ENCODE results near the gene CERS6. TPM values are rescaled to one million over a fixed set of nuclear protein-coding genes. Genes with fewer than 3 reads are reported as not detected.
A peak's percentile ranks its signal among the peaks of the same experiment; 100 is the strongest.

CERS6 gene
- total and polyA plus RNA-seq, 12 donors = 5.0 to 110 (median 29.6) TPM

DNA sequence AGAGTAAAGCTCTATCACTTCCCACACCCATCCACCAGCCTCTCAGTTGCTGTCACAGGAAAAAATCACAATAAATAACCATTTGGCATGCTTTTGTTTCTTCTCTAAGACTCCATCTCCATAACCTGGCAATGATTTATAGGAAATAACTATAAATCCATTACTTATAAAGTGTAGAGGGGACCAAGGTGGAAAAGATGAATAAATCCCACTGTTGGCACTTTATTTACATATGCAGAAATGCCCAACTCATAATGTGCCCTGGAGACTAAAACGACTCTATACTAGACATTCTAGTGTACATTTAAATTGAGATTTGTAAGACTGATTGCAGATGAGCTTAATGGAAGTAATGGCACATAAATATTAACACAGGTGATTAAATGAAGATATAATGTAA lies 338.9 kb downstream of the CERS6 start:
- H3K27me3 ChIP-seq = no peaks in the 10 kb centered on the region
- DNase-seq = no peak

DNA sequence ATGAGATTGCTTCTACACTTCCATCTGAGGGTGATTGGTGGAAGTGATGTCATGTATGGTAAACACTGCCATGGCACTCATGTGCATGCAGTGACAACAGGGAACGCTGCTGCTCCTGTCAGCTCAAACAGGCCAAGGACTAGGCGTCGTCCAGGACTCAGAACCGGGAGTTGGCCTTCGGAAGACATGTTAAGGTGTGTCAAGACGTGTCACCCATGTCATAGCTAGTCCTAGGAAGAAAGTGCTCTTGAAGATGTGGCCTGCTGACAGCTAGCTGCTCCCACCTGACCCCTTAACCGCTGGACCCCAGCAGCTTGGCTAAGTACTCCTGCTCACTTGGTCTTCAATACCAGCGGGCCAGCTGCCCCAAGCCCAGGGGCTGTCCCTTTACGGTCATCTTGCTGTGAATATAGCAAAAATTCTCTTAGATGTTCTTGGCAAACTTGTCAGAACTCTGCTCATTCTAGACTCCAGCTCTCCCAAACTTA lies 340.1 kb downstream of the CERS6 start:
- Histone ChIP-seq H3K27me3 (no peaks in the 10 kb centered on the region), H3K4me3 (no peak overlapping the region), H3K4me1 (replicated peaks in 1 of 2) (no peaks in the 10 kb centered on the region), H3K36me3 (replicated peaks in 1 of 2) (no peaks in the 10 kb centered on the region), H3K9me3 (replicated peaks in 1 of 3) (no peaks in the 10 kb centered on the region), H3K27ac (peak overlapping the region in 2 of 5 donors; percentile 47 to 87)
- TF ChIP-seq CTCF (IDR thresholded peaks at IDR 0.05) (no peak), POLR2A (IDR thresholded peaks at IDR 0.05) (no peak)
- 52 to 83% (median 72%) methylated on average over 6 to 9 of the region's 9 CpGs for WGBS, 4 donors
- intact Hi-C loops (cut with DNase I) = no loop called here
- DNase-seq = no peak

More for the DNA sequence above, 338.9 kb downstream of the CERS6 start:
- TF ChIP-seq POLR2A (IDR thresholded peaks at IDR 0.05) = no peak
- no peak for TF ChIP-seq CTCF (IDR thresholded peaks at IDR 0.05)
- H3K9me3 ChIP-seq (replicated peaks in 1 of 3) = no peaks in the 10 kb centered on the region
- H3K4me3 ChIP-seq = no peak overlapping the region
- no peaks in the 10 kb centered on the region for H3K4me1 ChIP-seq (replicated peaks in 1 of 2)
- intact Hi-C loops (cut with DNase I) = no loop called here
- whole genome bisulfite sequencing, 4 donors = 69 to 79% (median 75%) methylated on average over 1 of the region's 1 CpG
- no peaks in the 10 kb centered on the region for H3K36me3 ChIP-seq (replicated peaks in 1 of 2)
- H3K27ac ChIP-seq = no peak overlapping the region

DNA sequence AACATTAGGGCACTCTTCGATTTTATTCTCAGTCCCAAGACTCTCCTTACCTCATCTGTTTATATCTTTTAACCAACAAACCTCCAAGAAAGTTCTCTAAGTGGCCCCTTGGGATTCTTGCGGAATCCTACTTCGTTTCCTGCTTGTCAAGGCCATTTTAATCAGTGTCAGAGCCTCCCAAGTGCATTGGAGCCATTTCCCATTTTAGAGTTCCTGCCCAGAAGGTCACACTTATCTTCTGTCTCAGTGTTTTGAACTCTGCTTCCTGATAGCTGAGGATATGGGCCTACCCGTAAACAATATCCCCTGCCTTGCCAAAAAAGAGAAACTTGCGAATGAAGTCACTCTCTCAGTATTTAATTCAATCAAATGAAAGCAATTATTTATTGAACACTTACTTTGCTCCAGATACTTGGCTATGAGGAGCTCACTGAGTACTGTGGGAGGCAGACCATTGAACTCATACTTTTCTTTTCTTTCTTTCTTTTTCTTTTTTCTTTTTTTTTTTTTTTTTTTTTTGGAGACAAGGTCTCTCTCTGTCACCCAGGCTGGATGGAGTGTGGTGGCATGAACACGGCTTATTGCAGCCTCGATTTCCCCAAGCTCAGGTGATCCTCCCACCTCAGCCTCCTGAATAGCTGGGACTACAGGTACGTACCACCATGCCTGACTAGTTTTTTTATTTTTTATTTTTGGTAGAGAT lies 340.7 kb downstream of the CERS6 start:
- no peak for TF ChIP-seq CTCF (IDR thresholded peaks at IDR 0.05)
- 40 to 52% (median 42%) methylated on average over 8 of the region's 8 CpGs for WGBS, 4 donors
- peak overlapping the region in 2 of 5 donors; percentile 47 to 87 for H3K27ac ChIP-seq

DNA sequence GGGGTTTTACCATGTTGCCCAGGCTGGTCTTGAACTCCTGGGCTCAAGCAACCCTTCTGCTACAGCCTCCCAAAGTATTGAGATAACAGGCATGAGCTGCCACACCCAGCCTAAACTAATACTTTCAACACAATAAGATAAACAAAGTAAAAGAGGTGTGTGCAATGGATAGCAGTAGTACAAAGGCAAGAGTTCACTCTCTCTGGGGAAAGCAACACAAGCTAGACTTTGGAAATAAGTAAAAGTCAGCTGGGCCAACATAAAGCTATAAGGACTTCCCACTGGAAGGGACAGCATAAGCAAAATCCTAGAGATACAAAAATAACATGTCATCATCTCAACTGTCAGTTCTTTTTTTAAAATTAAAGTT lies 341.2 kb downstream of the CERS6 start:
- no peaks in the 10 kb centered on the region for H3K36me3 ChIP-seq (replicated peaks in 1 of 2)
- H3K27me3 ChIP-seq = no peaks in the 10 kb centered on the region
- H3K4me3 ChIP-seq = no peak overlapping the region
- TF ChIP-seq POLR2A (IDR thresholded peaks at IDR 0.05) (no peak), CTCF (IDR thresholded peaks at IDR 0.05) (no peak)
- H3K9me3 ChIP-seq (replicated peaks in 1 of 3) = no peaks in the 10 kb centered on the region
- intact Hi-C loops (cut with DNase I) = no loop called here
- no peak for DNase-seq
- H3K4me1 ChIP-seq (replicated peaks in 1 of 2) = no peaks in the 10 kb centered on the region
- H3K27ac ChIP-seq = peak overlapping the region in 1 of 5 donors; percentile 36

More for the DNA sequence above, 340.7 kb downstream of the CERS6 start:
- H3K36me3 ChIP-seq (replicated peaks in 1 of 2) = no peaks in the 10 kb centered on the region
- H3K4me3 ChIP-seq = no peak overlapping the region
- no peaks in the 10 kb centered on the region for H3K4me1 ChIP-seq (replicated peaks in 1 of 2)
- H3K27me3 ChIP-seq = no peaks in the 10 kb centered on the region
- DNase-seq = peak in 4 of 7 donors; percentile 31 to 67 (median 50)
- intact Hi-C loops (cut with DNase I) = no loop called here
- H3K9me3 ChIP-seq (replicated peaks in 1 of 3) = no peaks in the 10 kb centered on the region
